Loucy (cell line): ENCODE results near the gene FTO.

Source experiments
- H2AFZ ChIP-seq: fragments of 200-600 bp; sonication (generic); 2 replicates; pipeline ENCODE4 v1.6.0; 2016; ENCODE audit warnings: antibody characterized with exemption, mild to moderate bottlenecking, low read length, moderate library complexity
- H3F3A ChIP-seq: fragments of 200-600 bp; 2 replicates; pipeline ENCODE4 v1.6.0; 2016; ENCODE audit warnings: antibody characterized with exemption, low read depth, mild to moderate bottlenecking
- H3K27me3 ChIP-seq: fragments of 200-600 bp; sonication (generic); 2 replicates; pipeline ENCODE4 v1.6.1; 2014; ENCODE audit warnings: low read length, mild to moderate bottlenecking; ENCODE audit not compliant: insufficient read depth, poor library complexity, severe bottlenecking
- H3K36me3 ChIP-seq: fragments of 200-600 bp; sonication (generic); 2 replicates; pipeline ENCODE4 v1.6.1; 2016; ENCODE audit warnings: low read length; ENCODE audit not compliant: insufficient read depth
- H3K4me1 ChIP-seq: fragments of 200-600 bp; sonication (generic); 2 replicates; pipeline ENCODE4 v1.5.1; 2014; ENCODE audit warnings: low read length, mild to moderate bottlenecking; ENCODE audit not compliant: insufficient read depth, poor library complexity, severe bottlenecking
- H3K4me2 ChIP-seq: fragments of 200-600 bp; sonication (generic); 2 replicates; pipeline ENCODE4 v1.6.0; 2014; ENCODE audit warnings: antibody characterized with exemption, low read length, low read depth, mild to moderate bottlenecking; ENCODE audit not compliant: poor library complexity, severe bottlenecking
- H3K4me3 ChIP-seq: fragments of 200-600 bp; sonication (generic); 2 replicates; pipeline ENCODE4 v1.5.1; 2014; ENCODE audit warnings: low read length, mild to moderate bottlenecking, mixed read lengths; ENCODE audit not compliant: poor library complexity, severe bottlenecking
- H3K79me2 ChIP-seq: fragments of 200-600 bp; sonication (generic); 2 replicates; pipeline ENCODE4 v1.6.1; 2014; ENCODE audit warnings: low read length; ENCODE audit not compliant: insufficient read depth
- H3K9ac ChIP-seq: fragments of 200-600 bp; sonication (generic); 2 replicates; pipeline ENCODE4 v1.6.0; 2014; ENCODE audit warnings: mild to moderate bottlenecking, low read depth, low read length, moderate library complexity; ENCODE audit not compliant: poor library complexity, severe bottlenecking
- H3K9me2 ChIP-seq: fragments of 200-600 bp; sonication (generic); replicated peaks from 2 replicates; pipeline ENCODE4 v1.6.1; 2016; ENCODE audit warnings: low read depth, low read length, mixed read lengths
- H3K9me3 ChIP-seq: fragments of 200-600 bp; sonication (generic); 2 replicates; pipeline ENCODE4 v1.6.1; 2014; ENCODE audit warnings: mild to moderate bottlenecking, antibody characterized with exemption, low read length, low read depth; ENCODE audit not compliant: insufficient read depth
- H4K20me1 ChIP-seq: fragments of 200-600 bp; sonication (generic); 2 replicates; pipeline ENCODE4 v1.6.0; 2014; ENCODE audit warnings: antibody characterized with exemption, low read length, mild to moderate bottlenecking; ENCODE audit not compliant: insufficient read depth, poor library complexity, severe bottlenecking
- CTCF ChIP-seq: fragments of 200-600 bp; sonication (generic); conservative IDR thresholded peaks from 2 replicates; pipeline ENCODE4 v1.5.1; 2014; ENCODE audit warnings: mild to moderate bottlenecking, antibody characterized with exemption, low read length
- EZH2phosphoT487 ChIP-seq: fragments of 200-600 bp; IDR thresholded peaks from 2 replicates; pipeline ENCODE4 v1.6.1; 2018; ENCODE audit warnings: antibody characterized with exemption, mild to moderate bottlenecking, moderate library complexity, borderline replicate concordance

The FTO gene

GRCh38 chr16:53829186-53829747 lies 125.3 kb downstream of the FTO start:
- Histone ChIP-seq H3K9me2 (no peaks in the 10 kb centered on the region), H3K4me3 (no peak overlapping the region), H4K20me1 (peaks cover 3% of the 10 kb centered on the region), H2AFZ (no peak overlapping the region), H3K4me2 (no peak overlapping the region), H3K27me3 (no peaks in the 10 kb centered on the region), H3K36me3 (peaks cover 19% of the 10 kb centered on the region), H3K4me1 (peaks cover 3% of the 10 kb centered on the region), H3K9ac (no peak overlapping the region), H3K9me3 (no peaks in the 10 kb centered on the region), H3F3A (no peaks in the 10 kb centered on the region), H3K79me2 (peaks cover 8% of the 10 kb centered on the region)
- TF ChIP-seq CTCF (no peak), EZH2phosphoT487 (no peak)

DNA sequence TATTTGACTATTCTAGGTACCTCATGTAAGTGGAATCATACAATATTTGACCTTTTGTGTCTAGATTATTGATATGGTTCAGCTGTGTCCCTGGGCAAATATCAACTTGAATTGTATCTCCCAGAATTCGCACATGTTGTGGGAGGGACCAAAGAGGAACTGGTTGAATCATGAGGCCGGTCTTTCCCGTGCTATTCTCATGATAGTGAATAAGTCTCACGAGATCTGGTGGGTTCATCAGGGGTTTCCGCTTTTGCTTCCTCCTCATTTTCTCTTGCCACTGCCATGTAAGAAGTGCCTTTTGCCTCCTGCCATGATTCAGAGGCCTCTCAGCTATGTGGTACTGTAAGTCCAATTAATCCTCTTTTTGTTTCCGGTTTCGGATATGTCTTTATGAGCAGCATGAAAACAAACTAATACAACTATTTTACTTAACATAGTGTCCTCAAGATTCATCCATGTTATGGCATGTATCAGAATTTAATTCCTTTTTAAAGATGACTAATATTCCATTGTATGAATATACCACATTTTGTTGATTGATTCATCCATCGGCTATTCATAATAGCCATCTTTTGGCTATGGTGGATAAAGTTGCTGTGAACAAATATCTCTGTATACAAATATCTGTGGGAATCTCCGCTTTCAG lies 129.1 kb downstream of the FTO start:
- Histone ChIP-seq H3K9ac (no peak overlapping the region), H3K79me2 (peaks cover 12% of the 10 kb centered on the region), H3K27me3 (no peaks in the 10 kb centered on the region), H3K9me2 (no peaks in the 10 kb centered on the region), H3K4me2 (no peak overlapping the region), H3K9me3 (no peaks in the 10 kb centered on the region), H4K20me1 (peaks cover 3% of the 10 kb centered on the region), H3K4me3 (no peak overlapping the region), H3F3A (no peaks in the 10 kb centered on the region), H3K36me3 (peaks cover 8% of the 10 kb centered on the region), H2AFZ (no peak overlapping the region), H3K4me1 (no peaks in the 10 kb centered on the region)
- TF ChIP-seq EZH2phosphoT487 (no peak), CTCF (no peak)

GRCh38 chr16:53836142-53836541 lies 132.2 kb downstream of the FTO start:
- TF ChIP-seq CTCF (no peak), EZH2phosphoT487 (no peak)
- Histone ChIP-seq H3K9me3 (no peaks in the 10 kb centered on the region), H3K27me3 (no peaks in the 10 kb centered on the region), H3K79me2 (0 out of 2 replicates have a peak, but pooled peaks cover 7% of the 10 kb centered on the region), H3K4me3 (no peak overlapping the region), H3F3A (no peaks in the 10 kb centered on the region), H3K36me3 (peaks cover 8% of the 10 kb centered on the region), H3K4me2 (no peak overlapping the region), H2AFZ (no peak overlapping the region), H4K20me1 (no peaks in the 10 kb centered on the region), H3K4me1 (peaks cover 6% of the 10 kb centered on the region), H3K9me2 (no peaks in the 10 kb centered on the region), H3K9ac (no peak overlapping the region)
